Hematopoietic multipotent progenitor cell treated with erythropoietin and hydrocortisone succinate and interleukin-3 and kit ligand, for 6 days (in vitro differentiated cells): ENCODE results near the gene RANBP17.

ENCODE experiments used
- DNase-seq: peaks from one replicate; pipeline ENCODE4 v3.0.0-alpha.2; 2015

RANBP17 gene

GRCh38 chr5:171323007-171323406 is 461.2 kb downstream of the RANBP17 start:
- no peak for DNase-seq

DNA sequence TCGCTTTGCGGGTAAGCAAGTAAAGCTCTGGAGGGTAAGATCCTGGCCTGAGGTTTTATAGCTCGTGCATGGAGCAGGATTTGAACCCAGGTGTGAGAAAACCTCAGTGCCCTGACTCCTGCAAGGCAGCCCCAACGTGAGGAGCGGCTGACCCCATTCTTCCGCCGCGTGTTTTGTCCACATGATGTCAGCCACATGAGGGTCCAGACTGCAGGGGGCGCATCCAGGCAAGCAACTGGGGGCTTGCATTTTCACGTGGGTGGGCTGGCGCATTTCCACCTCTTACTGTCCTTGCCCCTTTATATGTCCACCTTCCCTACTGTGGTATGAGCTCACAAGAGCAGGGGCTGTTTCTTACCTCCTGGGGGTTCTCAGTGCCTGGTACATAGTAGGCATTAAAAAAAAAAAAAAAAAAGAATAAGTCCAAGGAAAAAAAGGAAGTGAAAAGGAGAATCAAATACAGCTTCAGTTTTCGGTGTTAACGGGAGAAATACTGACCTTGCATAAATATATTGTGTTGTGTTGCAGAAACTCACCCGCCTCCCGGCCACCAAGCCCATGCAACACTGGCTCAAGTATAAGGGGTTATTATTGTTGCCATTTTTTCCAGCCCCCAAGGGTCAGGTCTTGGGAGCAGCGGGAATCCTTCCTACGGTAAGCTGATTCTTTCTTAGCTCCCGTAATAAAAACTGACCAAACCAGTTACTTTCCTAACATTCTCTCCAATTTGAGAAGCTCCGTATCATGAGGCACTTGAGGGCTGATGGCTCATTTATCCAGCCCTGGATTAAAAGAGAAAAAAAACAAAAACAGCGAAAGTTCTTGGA is 462.2 kb downstream of the RANBP17 start:
- DNase-seq, result no peak

DNA sequence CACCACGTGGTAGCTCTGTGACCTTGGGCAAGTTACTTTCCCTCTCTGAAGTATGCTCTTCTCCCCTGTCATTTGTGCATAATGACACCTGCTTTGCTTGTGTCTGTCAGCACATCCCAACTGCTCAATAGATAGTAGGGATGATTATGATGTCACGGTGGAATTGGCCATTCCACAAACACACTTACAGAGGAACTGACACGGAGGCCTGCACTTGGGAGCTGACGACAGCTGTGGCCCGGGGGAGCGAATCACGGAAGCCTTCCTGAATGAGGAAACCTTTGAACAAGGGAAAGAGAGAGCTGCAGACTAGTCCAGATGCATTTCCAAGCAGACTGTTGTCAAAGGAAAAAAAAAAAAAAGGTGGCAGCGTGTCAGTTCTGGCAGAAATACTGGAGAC is 468.2 kb downstream of the RANBP17 start:
- DNase-seq, result no peak

DNA sequence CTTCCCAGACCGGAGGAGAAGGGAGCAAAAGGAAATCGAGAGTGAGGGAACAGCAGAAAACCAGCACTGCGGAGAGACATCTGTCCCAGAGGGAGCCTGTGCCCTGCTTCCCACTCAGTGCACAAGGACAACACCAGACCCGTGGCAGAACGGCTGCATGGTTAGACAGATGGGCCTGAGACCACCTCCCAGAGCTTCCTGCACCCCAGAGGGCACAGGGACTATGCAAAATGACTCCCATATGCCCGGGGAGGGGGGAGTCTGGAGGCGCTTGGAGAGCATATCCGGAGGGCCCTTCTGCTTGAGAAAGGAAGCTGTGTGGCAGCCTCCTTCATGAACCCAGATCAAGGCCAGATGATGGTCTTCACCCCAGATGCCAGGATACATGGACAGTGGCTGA is 473.8 kb downstream of the RANBP17 start:
- no peak for DNase-seq

DNA sequence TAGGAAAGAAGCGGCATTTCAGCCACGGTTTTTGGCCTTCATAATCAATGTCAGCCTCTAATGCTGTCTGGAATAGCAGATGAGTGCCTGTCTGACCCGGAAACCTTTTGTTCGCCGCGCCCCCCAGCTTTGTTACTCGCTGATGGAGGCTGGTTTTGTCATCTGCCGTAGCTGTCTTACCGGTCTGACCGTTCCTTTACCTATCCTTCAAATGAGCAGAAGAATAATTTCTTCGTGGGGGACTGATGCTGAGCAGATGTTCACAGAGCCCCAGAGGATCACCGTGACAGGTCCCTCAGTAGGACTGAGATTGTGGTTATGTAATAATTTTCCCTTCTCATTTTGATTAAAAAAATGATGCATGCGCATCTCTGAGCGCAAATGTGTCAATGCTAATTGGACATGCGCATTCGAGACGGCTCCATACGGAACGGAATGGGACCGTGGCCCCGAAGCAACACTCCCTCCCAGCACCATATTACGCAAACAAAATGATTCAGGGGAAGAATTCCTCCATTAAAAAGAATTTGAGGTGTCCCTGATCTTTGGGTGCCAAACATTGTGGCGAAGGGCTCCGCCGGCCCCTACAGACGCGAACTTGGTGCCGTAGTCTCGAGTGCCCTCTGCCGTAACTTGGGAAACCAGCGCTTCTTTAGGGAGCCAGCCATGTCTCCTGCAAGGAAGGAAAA is 474.8 kb downstream of the RANBP17 start:
- DNase-seq, result peak; percentile 81

DNA sequence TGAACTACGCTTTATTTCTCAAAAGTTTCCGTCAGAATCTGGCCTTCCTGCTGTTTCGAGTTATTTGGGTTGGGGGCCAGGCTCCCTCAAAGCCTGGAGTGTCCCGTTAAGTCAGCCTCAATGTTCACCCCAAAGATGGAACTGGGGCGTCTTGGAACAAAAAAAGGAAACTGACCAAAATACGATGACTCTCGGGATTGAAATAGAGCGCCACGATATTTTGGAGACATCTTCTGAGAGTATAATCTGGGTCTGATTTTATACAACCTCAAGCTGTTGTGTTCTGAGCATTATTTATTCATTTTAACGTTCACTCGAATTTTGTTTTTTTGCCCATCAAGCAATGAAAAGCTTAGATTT is 475.4 kb downstream of the RANBP17 start:
- no peak for DNase-seq

DNA sequence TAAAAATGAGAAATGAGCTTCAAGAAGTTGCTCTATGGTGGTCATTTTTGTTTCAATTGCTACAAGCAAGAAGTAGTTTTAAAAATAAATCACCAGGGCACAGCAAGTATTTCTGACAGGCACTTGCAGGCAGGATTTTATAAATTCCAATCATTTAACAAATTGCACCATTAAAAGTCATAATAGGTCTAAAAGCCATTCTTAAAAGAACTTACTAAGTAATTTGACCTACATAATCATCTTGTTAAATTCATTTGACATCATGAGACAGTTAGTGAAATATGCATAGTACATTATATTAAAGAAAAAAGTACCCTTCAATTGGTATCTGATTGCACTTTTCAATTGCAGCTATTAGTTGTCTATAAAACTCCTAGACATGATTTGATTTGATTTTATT is 478.2 kb downstream of the RANBP17 start:
- DNase-seq, result no peak

GRCh38 chr5:171340491-171340890 is 478.7 kb downstream of the RANBP17 start:
- DNase-seq, result no peak

GRCh38 chr5:171342362-171343111 is 480.7 kb downstream of the RANBP17 start:
- peak; percentile 88 for DNase-seq

DNA sequence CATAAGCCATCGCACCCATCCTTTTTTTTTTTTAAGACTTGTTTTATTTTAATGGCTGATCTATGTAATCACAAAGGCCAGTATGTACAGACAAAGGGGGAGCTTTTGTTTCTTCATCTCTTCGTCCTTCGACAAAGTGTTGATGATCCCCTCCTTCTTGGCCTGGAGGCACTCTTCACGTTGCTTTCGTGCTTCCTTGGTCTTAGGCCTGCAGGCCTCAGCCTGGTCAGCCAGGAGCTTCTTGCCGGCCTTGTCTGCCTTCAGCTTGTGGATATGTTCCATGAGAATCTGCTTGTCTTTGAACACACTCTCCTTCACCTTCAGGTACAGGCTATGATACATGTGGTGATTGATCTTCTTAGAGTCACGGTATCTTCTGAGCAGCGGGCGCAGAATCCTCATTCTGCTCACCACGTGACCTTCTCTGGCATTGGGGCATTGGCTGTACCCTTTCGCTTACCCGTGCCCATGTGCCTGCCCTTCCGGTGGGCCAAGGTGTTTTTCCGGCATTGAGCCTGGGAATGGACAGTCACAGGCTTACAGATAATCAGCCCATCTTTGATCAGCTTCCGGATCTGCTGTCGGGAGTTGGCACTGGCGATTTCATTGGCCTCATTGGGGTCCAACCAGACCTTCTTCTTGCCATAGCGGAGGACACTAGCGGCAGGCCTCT is 483.3 kb downstream of the RANBP17 start:
- DNase-seq, result no peak
